ENCODE measurements around the gene SPTB. TPM values are rescaled to one million over a fixed set of nuclear protein-coding genes. Genes with fewer than 3 reads are reported as not detected.

Gene SPTB
- total RNA-seq, 1 donor from 2014 or later = 1.9 TPM

GRCh38 chr14:64789696-64790095 lies 90.0 kb downstream of the SPTB start:
- no peak for DNase-seq (ENCODE audit: low spot score)

DNA sequence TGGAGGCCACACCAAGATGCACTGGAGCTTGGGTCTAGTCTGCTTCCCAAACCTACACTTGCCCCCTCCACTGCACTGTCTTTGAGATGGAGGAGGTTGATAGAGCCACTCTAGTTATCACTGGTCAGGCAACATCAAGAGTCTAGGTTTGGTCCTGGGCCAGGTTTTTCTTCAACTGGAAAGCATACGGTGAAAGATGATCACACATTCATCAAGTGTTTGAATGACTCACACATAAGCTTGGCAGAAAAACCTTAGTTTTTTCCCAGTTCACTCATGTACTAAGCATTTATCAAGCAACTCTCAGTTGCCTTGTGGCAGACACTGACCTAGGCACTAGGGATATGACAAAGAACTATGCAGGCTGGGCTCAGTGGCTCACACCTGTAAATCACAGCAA lies 91.0 kb downstream of the SPTB start:
- DNase-seq (ENCODE audit: low spot score) = no peak

DNA sequence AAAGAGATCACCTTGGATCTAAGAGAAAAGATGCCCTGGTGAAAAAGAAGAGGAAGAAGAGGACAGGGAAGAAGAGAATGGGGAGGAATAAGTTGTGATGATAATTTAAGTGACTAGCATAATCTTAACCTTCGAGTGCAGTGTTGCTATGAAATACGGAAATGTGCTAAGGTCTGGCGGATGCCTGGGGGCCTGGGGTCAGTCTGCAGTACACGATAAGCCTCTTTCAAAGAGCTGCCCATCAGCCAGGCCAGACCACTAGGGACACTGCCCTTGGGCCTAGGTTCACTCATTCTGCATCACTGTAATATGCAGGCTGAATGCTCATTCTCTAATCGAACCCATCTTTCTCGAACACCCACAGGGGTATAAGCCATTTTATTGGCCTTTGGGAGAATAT lies 92.1 kb downstream of the SPTB start:
- DNase-seq (ENCODE audit: low spot score) = no peak

GRCh38 chr14:64786296-64787149 lies 93.2 kb downstream of the SPTB start:
- DNase-seq (ENCODE audit: low spot score) = no peak

- no peak for DNase-seq (ENCODE audit: low spot score)
Observed at GRCh38 chr14:64784006-64784405, 95.7 kb downstream of the SPTB start.

- no peak for DNase-seq (ENCODE audit: low spot score)
Observed at GRCh38 chr14:64782196-64782595, 97.5 kb downstream of the SPTB start.

GRCh38 chr14:64779472-64779871 lies 100.2 kb downstream of the SPTB start:
- DNase-seq (ENCODE audit: low spot score) = no peak

- DNase-seq (ENCODE audit: low spot score) = no peak
Observed at GRCh38 chr14:64778104-64778754, 101.5 kb downstream of the SPTB start.

DNA sequence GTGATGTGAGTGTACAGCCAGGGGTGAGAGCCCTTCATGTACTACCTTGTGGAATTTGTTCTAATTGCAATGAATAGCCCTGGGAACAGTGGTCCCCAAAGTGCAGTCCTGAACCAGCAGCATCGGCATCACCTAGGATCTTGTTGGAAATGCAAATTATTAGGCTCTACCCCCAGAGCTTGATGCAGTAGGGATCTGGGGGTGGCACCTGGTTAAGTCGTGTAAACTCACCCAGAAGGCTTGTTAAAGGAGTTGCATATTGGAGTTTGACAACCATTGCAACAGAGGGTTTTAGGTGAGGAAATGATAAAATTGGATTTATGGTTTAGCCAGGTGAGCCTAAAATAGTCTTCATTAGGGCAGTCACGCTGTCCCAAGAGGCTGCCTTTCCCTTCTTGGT lies 102.2 kb downstream of the SPTB start:
- no peak for DNase-seq (ENCODE audit: low spot score)

DNA sequence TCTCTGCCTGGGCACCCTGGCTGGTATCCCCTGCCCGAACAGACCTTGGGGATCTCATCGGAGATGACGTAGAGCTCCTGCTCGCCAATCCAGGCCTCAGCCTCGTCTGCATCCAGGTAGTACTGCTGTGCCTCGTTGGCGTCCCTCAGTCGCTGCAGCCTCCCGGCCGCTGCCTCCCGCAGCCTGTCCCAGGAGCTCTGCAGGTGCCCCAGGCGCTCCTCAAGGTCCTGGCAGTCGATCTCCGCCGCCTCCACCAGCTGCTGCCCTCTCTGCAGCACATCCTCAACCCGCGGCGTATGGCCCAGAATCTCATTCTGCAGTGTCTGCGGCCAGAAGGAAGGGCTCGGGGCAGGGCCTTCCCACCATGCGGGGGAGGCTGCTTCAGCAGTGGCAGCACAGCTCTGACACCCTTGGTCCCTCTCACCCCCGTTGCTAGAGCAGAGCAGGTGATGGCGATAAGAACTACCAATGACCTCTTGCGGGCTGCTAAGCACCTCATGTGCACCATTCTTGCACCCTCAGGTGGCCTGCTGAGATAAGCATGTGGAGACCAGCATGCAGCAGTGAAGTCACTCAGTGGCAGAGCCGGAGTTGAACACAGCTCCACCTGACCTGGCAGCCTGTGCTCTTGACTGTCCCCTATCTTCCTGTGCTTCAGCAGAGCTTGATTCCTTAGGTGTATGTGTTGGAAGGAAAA lies 104.5 kb downstream of the SPTB start:
- no peak for DNase-seq (ENCODE audit: low spot score)

GRCh38 chr14:64774272-64774671 lies 105.4 kb downstream of the SPTB start:
- no peak for DNase-seq (ENCODE audit: low spot score)

GRCh38 chr14:64773577-64773976 lies 106.1 kb downstream of the SPTB start:
- no peak for DNase-seq (ENCODE audit: low spot score)

DNA sequence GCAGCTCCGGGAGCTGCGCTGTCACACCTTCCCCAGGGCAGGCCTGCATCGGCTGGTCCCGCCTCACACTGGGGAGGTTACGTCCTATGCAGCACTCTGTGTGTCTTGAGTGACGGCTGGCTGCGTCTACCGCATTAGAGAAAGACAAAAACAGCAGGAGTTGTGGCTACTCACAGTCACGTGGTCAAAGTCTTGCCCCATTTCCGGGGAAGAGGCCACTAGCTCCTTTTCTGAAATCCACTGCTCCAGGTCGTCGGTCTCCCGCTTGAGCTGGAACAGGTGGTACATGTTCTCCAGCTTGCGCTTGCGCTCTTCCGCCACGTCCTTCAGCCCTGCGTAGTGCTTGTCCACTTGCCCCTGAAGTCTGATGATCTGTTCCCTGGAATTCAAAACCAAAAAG lies 106.7 kb downstream of the SPTB start:
- DNase-seq (ENCODE audit: low spot score) = no peak

DNA sequence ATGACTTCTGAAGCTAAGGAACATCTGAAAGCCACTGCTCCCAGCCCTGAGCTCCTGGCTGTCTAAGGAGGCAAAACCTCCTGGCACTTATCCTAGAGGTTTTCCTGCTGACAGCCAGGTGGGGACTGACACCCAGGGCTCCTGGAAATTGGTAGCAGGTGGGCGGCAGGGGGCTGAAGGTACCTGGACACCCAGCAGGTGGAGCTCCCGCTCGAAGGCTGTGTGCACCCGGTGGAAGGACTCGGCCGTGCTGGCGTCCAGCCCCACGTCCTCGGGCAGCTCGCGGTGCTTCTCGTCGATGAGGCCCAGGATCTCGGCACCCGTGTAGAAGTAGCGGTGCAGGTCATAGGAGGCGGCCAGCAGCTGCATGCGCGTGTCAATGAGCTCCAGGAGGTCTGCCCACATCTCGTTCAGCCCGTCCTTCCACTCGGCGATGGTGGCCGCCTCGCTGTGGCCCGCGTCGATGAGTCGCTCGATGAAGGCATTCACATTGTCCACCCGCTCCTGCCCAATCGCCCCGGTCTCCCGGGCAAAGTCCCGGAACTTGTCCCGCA lies 107.2 kb downstream of the SPTB start:
- no peak for DNase-seq (ENCODE audit: low spot score)

GRCh38 chr14:64771161-64771560 lies 108.5 kb downstream of the SPTB start:
- no peak for DNase-seq (ENCODE audit: low spot score)

GRCh38 chr14:64770751-64771150 lies 109.0 kb downstream of the SPTB start:
- no peak for DNase-seq (ENCODE audit: low spot score)

- no peak for DNase-seq (ENCODE audit: low spot score)
Observed at GRCh38 chr14:64769096-64770020, 110.3 kb downstream of the SPTB start.

DNA sequence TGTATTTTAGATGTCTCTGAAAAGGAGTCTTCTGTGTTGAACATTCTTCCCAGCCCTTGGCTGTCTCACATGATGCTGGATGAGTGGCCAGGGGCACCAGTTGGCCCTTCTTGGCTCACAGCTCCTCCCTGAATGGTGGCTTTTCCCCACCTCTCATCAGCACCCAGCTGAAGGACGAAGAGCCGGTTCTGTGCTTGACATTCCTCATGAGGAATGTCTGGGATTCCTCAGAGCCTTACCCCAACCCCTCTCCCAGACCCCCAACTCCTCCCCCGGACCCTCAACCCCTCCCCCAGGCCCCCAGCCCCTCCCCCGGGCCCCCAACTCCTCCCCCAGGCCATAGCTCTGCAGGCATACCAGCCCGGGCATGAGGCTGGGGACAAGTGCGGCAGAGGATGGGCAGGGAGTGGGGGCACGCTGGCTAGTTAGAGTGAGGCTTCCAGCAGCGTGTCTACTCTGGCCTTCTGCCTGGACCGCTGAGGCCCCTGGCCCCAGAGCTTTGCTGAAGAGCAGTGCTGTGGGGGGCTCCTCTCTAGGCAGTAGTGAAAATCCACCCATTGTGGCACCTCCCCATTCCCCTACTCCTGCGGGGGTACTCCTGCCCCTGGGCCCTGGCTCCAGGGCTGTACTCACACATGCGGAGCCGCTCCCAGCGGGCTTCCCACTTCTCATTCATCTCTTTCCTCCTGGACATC lies 111.2 kb downstream of the SPTB start:
- no peak for DNase-seq (ENCODE audit: low spot score)

DNA sequence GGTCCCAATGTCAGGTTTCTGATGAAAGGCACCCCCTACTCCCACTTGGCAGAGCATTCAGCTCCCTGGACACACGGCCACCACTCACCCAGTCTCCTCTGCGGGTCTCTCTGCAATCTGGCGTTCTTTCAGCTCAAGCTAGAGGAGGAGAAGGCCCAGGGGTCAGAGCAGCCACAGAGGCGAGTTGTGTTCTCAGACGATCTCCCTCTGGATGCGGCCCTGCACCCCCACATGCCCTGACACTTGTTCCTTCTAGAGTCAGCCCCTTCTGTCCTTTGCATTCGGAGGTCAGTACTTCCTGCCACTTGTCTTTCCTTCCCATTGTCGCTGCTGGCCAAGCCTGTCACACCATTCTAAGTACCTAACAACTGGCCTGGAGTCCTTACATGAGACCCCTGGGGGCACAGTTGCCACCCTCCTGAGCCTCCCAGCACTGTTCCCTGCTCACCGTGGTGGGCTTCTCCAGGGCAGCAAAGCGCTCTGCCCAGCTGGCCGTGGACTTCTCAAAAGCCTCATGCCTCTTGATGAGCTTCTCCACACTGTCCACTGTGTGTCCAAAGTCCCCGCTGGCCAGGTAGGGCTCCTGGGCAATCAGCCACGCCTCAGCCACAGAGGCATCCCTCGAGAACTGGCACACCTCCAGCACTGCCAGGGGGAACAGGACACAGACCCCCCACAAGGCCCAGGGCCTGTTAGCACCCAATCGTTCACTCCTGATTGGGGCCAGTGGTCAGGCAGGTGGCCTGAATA lies 112.3 kb downstream of the SPTB start:
- DNase-seq (ENCODE audit: low spot score) = no peak
